Hematopoietic multipotent progenitor cell treated with erythropoietin and hydrocortisone succinate and interleukin-3 and kit ligand, for 15 days (in vitro differentiated cells): ENCODE measurements around the gene SLU7.
A peak's percentile ranks its signal among the peaks of the same experiment; 100 is the strongest.
"Not testable (repeated sequence)": the region's sequence is repeated elsewhere in the genome, so short reads cannot be mapped to it uniquely, and the experiment has no call there.

Source experiments
- DNase-seq: peaks from one replicate; pipeline ENCODE4 v3.0.0-alpha.2; 2015; ENCODE audit warnings: low spot score

Gene SLU7

GRCh38 chr5:160450164-160450932, 31.5 kb upstream of the SLU7 start:
- no peak for DNase-seq

- DNase-seq: no peak
Observed at GRCh38 chr5:160449458-160449857, 30.6 kb upstream of the SLU7 start.

- DNase-seq: no peak
Observed at GRCh38 chr5:160448886-160449285, 30.0 kb upstream of the SLU7 start.

GRCh38 chr5:160445751-160446150, 26.9 kb upstream of the SLU7 start:
- DNase-seq: no peak

- no peak for DNase-seq
Observed at GRCh38 chr5:160445132-160445531, 26.3 kb upstream of the SLU7 start.

GRCh38 chr5:160444407-160444806, 25.5 kb upstream of the SLU7 start:
- DNase-seq: no peak

GRCh38 chr5:160442824-160443431, 24.0 kb upstream of the SLU7 start:
- no peak for DNase-seq

- no peak for DNase-seq
Observed at GRCh38 chr5:160441311-160441781, 22.5 kb upstream of the SLU7 start.

- DNase-seq: peak; percentile 80
Observed at GRCh38 chr5:160439205-160439600, 20.3 kb upstream of the SLU7 start.

- DNase-seq: peak; percentile 65
Observed at GRCh38 chr5:160438316-160439204, 19.7 kb upstream of the SLU7 start.

- DNase-seq: no peak
Observed at GRCh38 chr5:160437271-160437670, 18.4 kb upstream of the SLU7 start.

- not testable (repeated sequence) for DNase-seq
Observed at GRCh38 chr5:160436661-160437060, 17.8 kb upstream of the SLU7 start.

- DNase-seq: no peak
Observed at GRCh38 chr5:160436017-160436416, 17.1 kb upstream of the SLU7 start.

- no peak for DNase-seq
Observed at GRCh38 chr5:160435532-160435931, 16.7 kb upstream of the SLU7 start.

- DNase-seq: no peak
Observed at GRCh38 chr5:160434022-160434531, 15.2 kb upstream of the SLU7 start.

- no peak for DNase-seq
Observed at GRCh38 chr5:160432787-160433186, 13.9 kb upstream of the SLU7 start.

- DNase-seq: no peak
Observed at GRCh38 chr5:160432196-160432595, 13.3 kb upstream of the SLU7 start.

- DNase-seq: no peak
Observed at GRCh38 chr5:160427607-160428006, 8.7 kb upstream of the SLU7 start.

- DNase-seq: no peak
Observed at GRCh38 chr5:160423099-160423498, 4.2 kb upstream of the SLU7 start.

- DNase-seq: peak; percentile 96
Observed at GRCh38 chr5:160421625-160422258, 2.9 kb upstream of the SLU7 start, which contains the start of gene PTTG1. Gene PTTG1 (plus strand): TSS chr5:160421855. CDS start chr5:160422313, 458 bp downstream.

- no peak for DNase-seq
Observed at GRCh38 chr5:160420331-160420610, 1.4 kb upstream of the SLU7 start.
